AG09309 (cell line): ENCODE measurements around the gene EMX2.

Experiments
- DNase-seq: peaks from one replicate; pipeline ENCODE4 v3.0.0-alpha.2; 2010; ENCODE audit warnings: low read depth
- H3K4me3 ChIP-seq: 2 replicates; pipeline ENCODE4 v1.5.1; 2011; ENCODE audit warnings: mild to moderate bottlenecking, low read depth, low read length, moderate library complexity; ENCODE audit not compliant: control insufficient read depth
- TF ChIP-seq, protein P1 (sequence below): IDR thresholded peaks from 2 replicates; pipeline ENCODE4 v1.5.1; 2011; ENCODE audit warnings: mild to moderate bottlenecking, low read depth, low read length, inconsistent platforms; ENCODE audit not compliant: insufficient read depth, control insufficient read depth; ENCODE audit errors: missing control alignments

EMX2 gene

DNA sequence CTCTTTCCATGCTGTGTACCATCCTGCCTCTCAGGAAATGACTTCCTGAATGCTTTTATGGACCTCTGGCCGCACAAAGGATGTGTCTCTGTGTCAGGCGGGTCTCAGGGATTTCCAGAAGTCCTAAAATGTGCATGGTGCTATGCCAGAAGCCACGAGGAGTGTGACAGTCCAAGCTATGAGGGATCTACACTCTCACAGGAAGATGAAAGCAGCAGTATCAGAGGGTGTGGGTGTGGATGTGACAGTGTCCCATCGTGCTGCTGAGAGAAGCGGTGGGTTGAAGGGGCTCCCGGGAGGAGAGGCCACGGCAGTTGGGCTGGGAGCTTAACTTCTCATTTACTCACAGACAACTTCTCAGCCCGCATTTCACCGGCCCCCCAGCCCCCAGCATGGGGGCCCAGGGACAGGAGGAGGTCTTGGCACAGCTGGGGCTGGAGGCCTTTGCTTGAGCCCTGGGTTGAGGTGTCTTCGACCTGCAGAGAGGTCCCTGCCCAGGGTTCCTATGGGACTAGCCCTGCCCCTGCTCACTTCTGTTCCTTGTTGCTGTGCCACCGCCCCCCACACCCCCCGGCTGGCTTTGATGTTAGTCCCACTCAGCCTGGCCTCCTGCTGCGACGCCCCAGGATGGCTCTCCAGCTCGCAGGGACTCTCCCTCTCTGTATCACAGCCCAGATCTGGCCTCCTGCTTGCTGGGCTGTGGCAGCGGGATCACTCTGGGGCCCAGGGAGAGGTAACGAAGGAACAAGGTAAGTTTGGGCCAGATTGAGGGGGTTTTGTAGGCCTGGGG is 30.8 kb upstream of the EMX2 start:
- H3K4me3 ChIP-seq: no peak overlapping the region
- no peak for DNase-seq
- TF ChIP-seq, protein P1, sequence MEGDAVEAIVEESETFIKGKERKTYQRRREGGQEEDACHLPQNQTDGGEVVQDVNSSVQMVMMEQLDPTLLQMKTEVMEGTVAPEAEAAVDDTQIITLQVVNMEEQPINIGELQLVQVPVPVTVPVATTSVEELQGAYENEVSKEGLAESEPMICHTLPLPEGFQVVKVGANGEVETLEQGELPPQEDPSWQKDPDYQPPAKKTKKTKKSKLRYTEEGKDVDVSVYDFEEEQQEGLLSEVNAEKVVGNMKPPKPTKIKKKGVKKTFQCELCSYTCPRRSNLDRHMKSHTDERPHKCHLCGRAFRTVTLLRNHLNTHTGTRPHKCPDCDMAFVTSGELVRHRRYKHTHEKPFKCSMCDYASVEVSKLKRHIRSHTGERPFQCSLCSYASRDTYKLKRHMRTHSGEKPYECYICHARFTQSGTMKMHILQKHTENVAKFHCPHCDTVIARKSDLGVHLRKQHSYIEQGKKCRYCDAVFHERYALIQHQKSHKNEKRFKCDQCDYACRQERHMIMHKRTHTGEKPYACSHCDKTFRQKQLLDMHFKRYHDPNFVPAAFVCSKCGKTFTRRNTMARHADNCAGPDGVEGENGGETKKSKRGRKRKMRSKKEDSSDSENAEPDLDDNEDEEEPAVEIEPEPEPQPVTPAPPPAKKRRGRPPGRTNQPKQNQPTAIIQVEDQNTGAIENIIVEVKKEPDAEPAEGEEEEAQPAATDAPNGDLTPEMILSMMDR: no peak

DNA sequence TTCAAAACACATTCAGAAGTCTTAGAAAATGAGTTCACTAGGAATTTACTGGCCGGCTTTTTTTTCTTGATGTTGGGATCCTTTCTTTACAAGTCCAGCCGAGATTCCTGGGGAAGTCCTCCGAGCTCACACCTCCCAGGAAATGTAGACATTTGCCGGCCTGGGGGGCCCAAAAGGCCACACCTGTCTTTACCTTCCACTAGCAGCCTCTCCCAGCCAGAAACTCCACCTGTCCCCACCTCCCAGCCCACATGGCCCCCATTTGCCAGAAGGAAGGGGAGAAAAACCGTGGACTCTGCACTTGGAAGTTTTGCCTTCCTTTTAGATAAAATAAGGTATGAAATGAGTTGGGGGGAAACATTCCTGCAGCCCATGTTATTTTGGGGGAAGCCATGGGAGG is 27.6 kb upstream of the EMX2 start:
- no peak for DNase-seq
- TF ChIP-seq, protein P1: no peak

DNA sequence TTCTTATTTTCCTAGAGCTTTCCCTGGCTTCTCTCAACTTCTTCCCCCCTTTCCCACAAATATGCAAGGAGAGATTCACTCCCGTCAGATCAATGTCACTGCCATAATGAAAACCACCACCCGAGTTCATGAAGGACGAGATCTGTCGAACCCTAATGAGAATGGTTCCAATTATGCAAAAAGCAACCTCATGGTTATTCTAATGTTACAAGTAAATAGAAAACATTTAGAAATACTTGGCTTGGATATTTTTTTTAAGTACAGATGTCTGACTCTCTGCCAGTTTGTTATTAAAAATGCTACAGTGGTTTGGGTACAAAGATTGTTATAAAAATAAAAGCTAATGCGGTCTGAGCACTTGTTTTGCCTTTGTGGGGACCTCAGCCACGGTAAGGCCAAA is 25.9 kb upstream of the EMX2 start:
- TF ChIP-seq, protein P1: no peak
- H3K4me3 ChIP-seq: no peak overlapping the region
- no peak for DNase-seq

More for the DNA sequence above, 27.6 kb upstream of the EMX2 start:
- no peak overlapping the region for H3K4me3 ChIP-seq

DNA sequence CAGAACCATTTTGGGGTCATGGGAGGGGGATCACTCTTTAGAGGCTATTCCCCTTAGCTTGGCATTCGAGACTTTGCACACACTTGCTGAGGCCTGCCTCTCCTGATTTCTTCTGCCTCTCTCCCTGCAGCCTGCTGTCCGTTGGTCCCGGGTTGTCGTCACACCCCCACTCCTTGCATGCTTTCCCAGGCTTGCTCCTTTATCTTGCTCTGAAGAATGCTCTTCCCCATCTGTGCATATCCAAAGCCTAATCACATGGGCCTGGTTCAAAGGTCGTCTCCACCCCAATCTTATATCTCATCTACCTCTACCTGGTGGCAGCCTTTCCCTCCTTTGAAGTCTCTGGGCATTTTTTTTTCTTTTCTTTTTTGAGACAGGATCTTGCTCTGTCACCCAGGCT is 24.3 kb upstream of the EMX2 start:
- DNase-seq: no peak
- no peak overlapping the region for H3K4me3 ChIP-seq
- TF ChIP-seq, protein P1: no peak

DNA sequence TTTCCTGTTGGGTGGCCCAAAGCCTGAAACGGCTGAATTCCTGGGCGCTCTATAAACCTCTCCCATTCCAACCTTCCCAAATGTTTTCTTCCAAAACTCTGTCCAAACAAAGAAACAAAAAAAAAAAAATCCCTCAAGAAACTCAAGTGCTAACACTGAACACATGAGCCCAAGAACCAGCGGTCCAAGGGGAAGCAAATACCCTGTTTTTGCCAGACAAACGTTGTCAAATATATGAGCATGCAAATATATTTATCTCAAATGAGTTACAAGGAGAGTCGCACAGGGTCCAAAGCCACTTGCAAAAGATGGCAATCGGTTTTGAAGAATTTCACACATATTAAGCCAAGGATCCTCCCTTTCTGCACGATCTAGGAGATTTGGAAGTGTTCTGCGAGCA is 23.3 kb upstream of the EMX2 start:
- no peak for DNase-seq
- H3K4me3 ChIP-seq: no peak overlapping the region
- TF ChIP-seq, protein P1: no peak

DNA sequence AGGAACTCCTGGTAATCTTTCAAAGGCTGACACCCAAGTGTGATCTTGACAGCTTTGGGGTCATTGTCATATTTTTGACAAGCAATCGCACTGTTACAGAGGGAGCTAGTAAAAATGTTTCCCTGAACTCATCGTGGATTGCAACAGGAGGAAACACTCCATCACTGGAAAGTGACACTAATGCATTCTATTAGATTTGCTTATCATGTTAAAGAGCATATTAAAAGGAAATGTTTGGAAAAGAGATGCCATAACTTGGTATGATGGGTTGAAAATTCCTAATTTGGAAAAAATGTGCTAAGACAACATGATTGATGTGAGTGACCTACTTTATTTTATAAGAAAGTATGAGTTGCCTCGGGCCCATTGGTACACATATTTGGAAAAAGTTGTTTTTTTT is 22.7 kb upstream of the EMX2 start:
- TF ChIP-seq, protein P1: no peak
- H3K4me3 ChIP-seq: no peak overlapping the region
- DNase-seq: no peak

DNA sequence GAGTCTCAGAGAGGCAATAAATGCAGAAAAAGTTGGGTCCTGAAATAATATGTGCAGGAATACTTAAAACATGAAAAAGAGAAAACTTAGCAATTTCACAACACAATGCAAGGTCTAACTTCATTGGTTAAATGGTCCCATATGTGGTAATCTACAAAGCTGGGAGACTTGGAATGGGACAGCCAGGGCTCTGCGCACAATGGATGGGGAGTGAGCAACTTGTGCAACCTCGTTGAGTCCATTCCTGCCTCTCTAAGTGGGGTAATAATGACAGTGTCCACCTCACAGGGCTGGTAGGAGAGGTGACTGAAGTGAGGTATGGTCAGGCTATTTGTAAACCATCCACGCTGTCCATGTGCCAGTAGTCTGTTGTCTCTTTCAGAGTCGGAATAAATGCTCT is 11.8 kb upstream of the EMX2 start:
- no peak overlapping the region for H3K4me3 ChIP-seq
- TF ChIP-seq, protein P1: no peak
- no peak for DNase-seq
